Forelimb muscle (tissue), 1 donor: Measurements from ENCODE around the gene SPATA20. TPM values are rescaled to one million over a fixed set of nuclear protein-coding genes. Genes with fewer than 3 reads are reported as not detected.

Experiments used
- DNase-seq: peaks from one replicate; pipeline ENCODE4 v3.0.0-alpha.2; 2013; ENCODE audit warnings: low read depth
- polyA plus RNA-seq: library from polyadenylated mRNA; unstranded; fragments of 120-200 nt; gene quantifications from one replicate; pipeline ENCODE4 v1.2.1, GENCODE V29; 2013; ENCODE audit not compliant: insufficient read length

SPATA20 gene
- polyA plus RNA-seq, 1 donor, result 24.3 TPM

- no peak for DNase-seq
These were observed 7.0 kb upstream of the SPATA20 start for GRCh38 chr17:50539762-50540559.

- no peak for DNase-seq
These were observed 6.2 kb upstream of the SPATA20 start for GRCh38 chr17:50540560-50541401.

DNA sequence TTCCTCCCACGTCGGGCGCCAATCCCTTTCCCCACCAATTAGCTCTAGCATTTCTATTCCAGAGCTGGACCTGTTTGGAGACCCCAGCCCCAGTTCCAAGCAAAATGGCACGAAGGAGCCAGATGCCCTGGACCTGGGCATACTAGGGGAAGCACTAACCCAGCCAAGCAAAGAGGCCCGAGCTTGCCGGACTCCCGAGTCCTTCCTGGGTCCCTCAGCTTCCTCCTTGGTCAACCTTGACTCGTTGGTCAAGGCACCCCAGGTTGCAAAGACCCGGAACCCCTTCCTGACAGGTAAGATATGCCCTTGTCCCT is 5.6 kb upstream of the SPATA20 start:
- DNase-seq, result no peak

GRCh38 chr17:50541716-50542688 is 5.0 kb upstream of the SPATA20 start:
- DNase-seq, result no peak

GRCh38 chr17:50542795-50543774 is 3.9 kb upstream of the SPATA20 start:
- DNase-seq, result no peak

- DNase-seq, result no peak
These were observed 2.5 kb upstream of the SPATA20 start for GRCh38 chr17:50544516-50544915.

DNA sequence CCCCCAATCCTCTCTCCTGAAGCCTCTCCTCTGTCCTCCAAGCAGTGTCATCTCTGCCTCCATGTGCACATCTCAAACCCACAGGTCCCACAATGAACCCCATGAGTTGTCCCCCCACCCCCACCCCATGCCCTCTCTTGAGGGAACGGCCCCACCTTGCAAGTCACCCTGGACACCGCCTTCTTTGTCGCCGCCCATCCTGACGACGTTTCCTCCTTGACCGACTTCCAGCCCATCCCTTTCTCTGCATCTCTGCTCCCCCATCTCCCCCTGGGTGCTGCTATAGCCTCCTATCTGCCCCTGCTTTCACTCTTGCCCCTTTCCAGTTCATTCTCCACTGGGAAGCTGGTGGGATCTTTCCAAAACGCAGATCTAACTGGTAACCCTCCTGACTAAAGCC is 1.7 kb upstream of the SPATA20 start:
- DNase-seq, result no peak

DNA sequence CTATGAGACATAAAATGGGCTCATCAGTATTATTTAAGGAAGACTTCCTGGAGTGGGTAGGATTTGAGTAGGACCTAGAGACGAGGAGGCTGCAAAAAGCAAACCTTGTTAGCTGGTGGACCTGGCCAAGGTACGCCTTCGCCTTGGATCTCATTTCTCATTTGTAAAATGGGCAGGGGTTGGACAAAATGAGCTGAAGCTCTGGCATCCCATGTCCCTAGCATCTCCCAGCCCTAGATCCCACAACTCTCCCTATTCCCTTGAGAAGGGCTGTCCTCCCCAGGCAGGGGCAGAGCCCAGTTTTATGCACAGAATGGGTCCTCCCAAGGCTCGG is 306 bp upstream of the SPATA20 start:
- no peak for DNase-seq

- DNase-seq, result no peak
These were observed 736 bp downstream of the SPATA20 start for GRCh38 chr17:50547736-50548083.

DNA sequence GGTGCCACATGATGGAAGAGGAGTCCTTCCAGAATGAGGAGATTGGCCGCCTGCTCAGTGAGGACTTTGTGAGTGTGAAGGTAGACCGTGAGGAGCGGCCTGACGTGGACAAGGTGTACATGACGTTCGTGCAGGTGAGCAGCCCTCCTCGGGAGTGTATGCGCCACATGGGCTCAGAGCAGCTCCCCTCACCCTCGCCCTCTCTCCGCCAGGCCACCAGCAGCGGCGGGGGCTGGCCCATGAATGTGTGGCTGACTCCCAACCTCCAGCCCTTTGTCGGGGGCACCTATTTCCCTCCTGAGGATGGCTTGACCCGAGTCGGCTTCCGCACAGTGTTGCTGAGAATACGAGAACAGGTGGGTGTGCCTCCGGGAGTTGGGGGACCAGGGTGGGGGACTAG is 1.9 kb downstream of the SPATA20 start:
- DNase-seq, result no peak

DNA sequence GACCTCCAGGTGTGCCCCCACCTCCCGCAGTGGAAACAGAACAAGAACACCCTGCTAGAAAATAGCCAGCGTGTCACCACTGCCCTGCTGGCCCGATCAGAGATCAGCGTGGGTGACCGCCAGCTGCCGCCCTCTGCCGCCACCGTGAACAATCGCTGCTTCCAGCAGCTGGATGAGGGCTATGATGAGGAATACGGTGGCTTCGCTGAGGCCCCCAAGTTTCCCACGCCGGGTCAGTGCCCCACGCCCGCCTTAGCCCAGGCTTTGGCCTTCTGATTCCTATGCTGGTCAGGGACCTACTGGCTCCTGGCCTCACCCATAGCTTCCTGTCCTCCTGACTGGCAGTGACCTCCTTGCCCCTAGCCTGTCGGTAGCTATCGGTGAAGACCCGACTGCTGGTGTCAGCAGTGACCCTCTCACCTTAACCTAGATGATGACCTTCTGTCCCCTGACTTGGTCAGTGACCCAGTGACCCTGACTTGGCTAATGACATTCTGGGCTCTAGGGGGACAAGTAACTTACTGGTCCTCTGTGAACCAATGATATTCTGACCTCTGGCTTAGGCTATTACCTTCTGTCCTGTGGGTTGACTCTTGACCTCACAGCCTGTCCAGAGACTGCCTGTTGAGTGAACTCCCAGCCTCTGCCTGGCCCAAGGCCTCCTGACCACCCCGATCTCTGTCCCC is 2.4 kb downstream of the SPATA20 start:
- no peak for DNase-seq

DNA sequence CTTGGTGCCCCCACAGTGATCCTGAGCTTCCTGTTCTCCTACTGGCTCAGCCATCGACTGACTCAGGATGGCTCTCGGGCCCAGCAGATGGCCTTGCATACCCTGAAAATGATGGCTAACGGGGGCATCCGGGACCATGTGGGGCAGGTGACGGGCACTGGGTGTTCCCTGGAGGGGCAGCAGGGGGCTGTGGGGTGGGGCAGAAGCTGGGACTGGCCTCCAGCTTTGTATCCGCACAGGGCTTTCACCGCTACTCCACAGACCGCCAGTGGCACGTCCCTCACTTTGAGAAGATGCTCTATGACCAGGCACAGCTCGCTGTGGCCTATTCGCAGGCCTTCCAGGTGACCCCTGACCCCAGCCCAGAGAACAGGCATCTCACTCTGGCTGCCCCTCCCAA is 3.0 kb downstream of the SPATA20 start:
- no peak for DNase-seq

- no peak for DNase-seq
These were observed 3.9 kb downstream of the SPATA20 start for GRCh38 chr17:50550661-50551432.

DNA sequence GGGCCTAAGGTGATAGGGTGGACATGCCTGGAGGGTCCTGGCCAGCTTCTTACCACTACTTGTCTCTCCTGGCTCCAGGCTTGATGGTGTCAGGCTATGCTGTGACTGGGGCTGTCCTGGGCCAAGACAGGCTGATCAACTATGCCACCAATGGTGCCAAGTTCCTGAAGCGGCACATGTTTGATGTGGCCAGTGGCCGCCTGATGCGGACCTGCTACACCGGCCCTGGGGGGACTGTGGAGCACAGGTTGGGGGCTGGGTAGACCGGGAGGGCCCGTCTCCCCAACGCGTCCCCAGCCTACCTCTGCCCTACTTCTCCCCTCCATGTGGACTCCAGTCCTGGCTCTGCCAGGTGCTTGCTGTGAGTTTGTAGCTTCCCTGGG is 4.5 kb downstream of the SPATA20 start:
- no peak for DNase-seq

DNA sequence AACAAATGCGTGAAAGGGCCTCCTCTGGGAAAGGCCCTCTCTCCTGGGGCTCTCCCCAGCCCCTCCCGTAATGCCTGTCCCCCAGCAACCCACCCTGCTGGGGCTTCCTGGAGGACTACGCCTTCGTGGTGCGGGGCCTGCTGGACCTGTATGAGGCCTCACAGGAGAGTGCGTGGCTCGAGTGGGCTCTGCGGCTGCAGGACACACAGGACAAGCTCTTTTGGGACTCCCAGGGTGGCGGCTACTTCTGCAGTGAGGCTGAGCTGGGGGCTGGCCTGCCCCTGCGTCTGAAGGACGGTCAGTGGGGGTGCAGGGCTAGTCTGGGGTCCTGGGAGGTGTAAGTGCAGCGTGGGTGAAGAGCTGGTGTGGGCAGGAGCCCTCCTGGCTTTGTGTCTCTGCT is 4.9 kb downstream of the SPATA20 start:
- DNase-seq, result no peak

GRCh38 chr17:50554201-50554600 is 7.2 kb downstream of the SPATA20 start:
- no peak for DNase-seq

GRCh38 chr17:50556803-50557202 is 9.8 kb downstream of the SPATA20 start:
- DNase-seq, result no peak

- DNase-seq, result no peak
These were observed 10.7 kb downstream of the SPATA20 start for GRCh38 chr17:50557630-50558029.

- DNase-seq, result no peak
These were observed 11.1 kb downstream of the SPATA20 start for GRCh38 chr17:50558091-50558490.

DNA sequence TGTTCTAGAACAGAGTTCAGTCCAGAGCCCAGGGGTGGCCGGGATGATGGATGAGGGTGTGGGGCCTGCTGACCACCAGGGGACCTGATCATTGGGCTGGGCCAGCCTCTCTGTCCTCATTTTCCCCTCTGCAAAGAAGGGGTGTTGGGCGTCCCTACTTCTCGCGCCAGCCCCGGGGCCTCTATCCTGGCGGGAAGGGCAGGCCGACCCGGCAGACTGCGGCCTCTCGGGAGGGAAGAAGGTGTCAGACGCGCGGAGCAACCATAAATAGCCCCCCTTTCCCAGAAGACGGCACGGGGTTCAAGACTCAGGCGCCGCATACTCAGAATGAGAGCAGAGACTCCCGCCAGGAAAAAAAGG is 11.6 kb downstream of the SPATA20 start:
- DNase-seq, result no peak
